Ovary (tissue), 3 donors: ENCODE measurements around the gene IQGAP2.

Experiments
- CTCF ChIP-seq, 3 donors: fragments of 450-650 bp in 2 of 3; fragments of 200-600 bp in 1 of 3; IDR thresholded peaks; one replicate each; pipeline versions ENCODE4 v1.5.1 to v1.8.0; 2016 to 2022; ENCODE audit warnings: antibody characterized with exemption in 3 of 3, mild to moderate bottlenecking in 1 of 3
- EP300 ChIP-seq: sonication (generic); formaldehyde crosslinking; IDR thresholded peaks from one replicate; pipeline ENCODE4 v1.6.1; 2017; ENCODE audit warnings: antibody characterized with exemption
- donor health status: DM: no; HTN: no; CAD: no.

DNA sequence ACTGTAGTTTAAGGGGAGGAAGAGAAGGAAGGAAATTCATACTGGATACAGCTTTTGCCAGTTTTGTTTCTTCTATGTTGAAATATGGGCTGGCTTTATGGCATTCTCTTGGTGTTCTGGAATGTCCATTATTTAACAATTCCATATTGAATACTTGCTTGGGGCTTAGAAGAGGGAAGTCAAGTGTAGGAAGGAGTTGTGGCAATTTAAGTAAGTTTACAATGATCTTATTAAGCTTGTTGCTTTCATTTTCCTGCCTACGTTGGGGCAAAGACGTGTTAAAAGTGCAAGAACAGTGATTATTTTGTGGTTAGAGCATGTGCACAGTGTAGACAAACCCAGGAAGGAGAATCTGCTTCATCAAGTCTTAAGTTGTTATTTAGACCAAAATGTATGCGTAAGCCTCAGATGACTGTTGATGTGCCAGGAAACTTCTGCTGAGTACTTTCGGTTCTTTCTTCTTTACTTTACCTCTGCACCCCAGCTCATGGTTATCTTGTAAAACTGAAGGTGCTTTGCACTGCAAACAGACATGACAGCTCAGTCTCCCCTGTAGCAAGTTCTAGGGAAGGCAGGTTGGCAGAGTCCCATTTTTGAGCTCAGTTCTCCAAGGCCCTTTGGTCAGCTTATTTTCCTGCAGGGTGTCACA lies 144.3 kb downstream of the IQGAP2 start:
- TF ChIP-seq CTCF (IDR thresholded peaks at IDR 0.05): no peak
- TF ChIP-seq EP300: no peak
